GM12878 (cell line): ENCODE data around the gene SEMA3G. TPM values are rescaled to one million over a fixed set of nuclear protein-coding genes. Genes with fewer than 3 reads are reported as not detected.

Experiments
- BACH1 ChIP-seq: fragments of 450-650 bp; IDR thresholded peaks from 2 replicates; pipeline ENCODE4 v1.6.1; 2017; ENCODE audit warnings: mild to moderate bottlenecking, borderline replicate concordance
- BRCA1 ChIP-seq: IDR thresholded peaks from 2 replicates; pipeline ENCODE4 v1.6.1; 2011; ENCODE audit warnings: low read depth, low read length, improper control_type of control experiment
- CBFB ChIP-seq: IDR thresholded peaks from 2 replicates; pipeline ENCODE4 v1.6.1; 2016; ENCODE audit warnings: antibody characterized with exemption, low read depth
- ELK1 ChIP-seq: IDR thresholded peaks from 2 replicates; pipeline ENCODE4 v1.6.1; 2012; ENCODE audit warnings: low read depth, low read length, improper control_type of control experiment
- ETV6 ChIP-seq, 2 experiments: fragments of 450-650 bp in 1 of 2; IDR thresholded peaks in 1 of 2; conservative IDR thresholded peaks in 1 of 2; 2 replicates each; pipeline ENCODE4 v1.6.1; 2014; ENCODE audit warnings: antibody characterized with exemption in 1 of 2, borderline replicate concordance in 1 of 2, low read depth in 1 of 2, mild to moderate bottlenecking in 1 of 2, moderate library complexity in 1 of 2
- IRF3 ChIP-seq: fragments of 450-650 bp; IDR thresholded peaks from 2 replicates; pipeline ENCODE4 v1.6.1; 2014; ENCODE audit warnings: mild to moderate bottlenecking
- JUND ChIP-seq: IDR thresholded peaks from 2 replicates; pipeline ENCODE4 v1.6.1; 2012; ENCODE audit warnings: low read depth, mild to moderate bottlenecking, low read length, improper control_type of control experiment, moderate library complexity
- MEF2B ChIP-seq: fragments of 450-650 bp; IDR thresholded peaks from 2 replicates; pipeline ENCODE4 v1.6.1; 2018; ENCODE audit warnings: mild to moderate bottlenecking, moderate library complexity; ENCODE audit not compliant: partially characterized antibody, poor library complexity, severe bottlenecking
- MTA3 ChIP-seq: IDR thresholded peaks from 2 replicates; pipeline ENCODE4 v1.6.1; 2012; ENCODE audit warnings: low read length, inconsistent platforms, borderline replicate concordance
- PAX8 ChIP-seq: fragments of 450-650 bp; IDR thresholded peaks from 2 replicates; pipeline ENCODE4 v1.6.1; 2017; ENCODE audit warnings: mild to moderate bottlenecking, moderate library complexity
- POU2F2 ChIP-seq: IDR thresholded peaks from 3 replicates; pipeline ENCODE4 v1.6.1; 2011; ENCODE audit warnings: low read depth, mild to moderate bottlenecking, low read length, borderline replicate concordance
- RAD51 ChIP-seq: fragments of 450-650 bp; IDR thresholded peaks from 2 replicates; pipeline ENCODE4 v1.6.1; 2016; ENCODE audit warnings: moderate library complexity, mild to moderate bottlenecking, inconsistent platforms
- REST ChIP-seq: IDR thresholded peaks from 2 replicates; pipeline ENCODE4 v1.6.1; 2012; ENCODE audit warnings: mild to moderate bottlenecking, low read depth, low read length
- TCF12 ChIP-seq: IDR thresholded peaks from 2 replicates; pipeline ENCODE4 v1.6.1; 2011; ENCODE audit warnings: low read depth, mild to moderate bottlenecking, low read length
- YY1 ChIP-seq: IDR thresholded peaks from 2 replicates; pipeline ENCODE4 v1.6.1; 2011; ENCODE audit warnings: low read depth, mild to moderate bottlenecking, low read length
- ZNF274 ChIP-seq: IDR thresholded peaks from one replicate; pipeline ENCODE4 v1.8.0; 2011; ENCODE audit not compliant: insufficient read length, insufficient read depth
- polyA plus RNA-seq, 11 experiments: library from polyadenylated mRNA; depleted of rRNA in 4 of 11; unstranded in 6 of 11; stranded (reverse) in 5 of 11; fragments of >200 nt; fragmentation: Nextera tagmentation in 4 of 11; fragmentation: Illumina TruSeq in 1 of 11; extraction: Ambion mirVana in 4 of 11; extraction: Trizol in 1 of 11; gene quantifications; 1 replicate in 1 of 11; 2 replicates in 10 of 11; pipeline versions ENCODE4 v1.2.1 to v1.2.3, GENCODE V29; 2011 to 2016; ENCODE audit warnings: inconsistent platforms in 2 of 11, missing spikeins in 2 of 11, low read depth in 1 of 11
- total RNA-seq, 4 experiments: library from RNA; depleted of rRNA in 3 of 4; stranded (reverse); fragments of >200 nt in 3 of 4; fragmentation: Illumina TruSeq in 1 of 4; extraction: Trizol in 1 of 4; gene quantifications; 2 replicates each; pipeline versions ENCODE4 v1.2.1 to v1.2.3, GENCODE V29; 2013 to 2021
- TF ChIP-seq, protein P1 (sequence below): fragments of 450-650 bp; IDR thresholded peaks from 2 replicates; pipeline ENCODE4 v1.6.1; 2016; ENCODE audit warnings: mild to moderate bottlenecking, moderate library complexity, borderline replicate concordance
- TF ChIP-seq, protein P2 (sequence below): IDR thresholded peaks from 2 replicates; pipeline ENCODE4 v1.6.1; 2011; ENCODE audit warnings: borderline replicate concordance, low read depth, mild to moderate bottlenecking, moderate library complexity, low read length; ENCODE audit not compliant: insufficient read depth, poor library complexity, severe bottlenecking

SEMA3G gene
- total and polyA plus RNA-seq, 10 of the 15 experiments (the other 5 are each of a cell fraction or from before 2014, with no cell fraction given) = 0.03 to 0.04 TPM; not detected in 8

GRCh38 chr3:52451237-52452083 lies 6.6 kb upstream of the SEMA3G start (continued):
- TF ChIP-seq REST (no peak), TCF12 (no peak), ELK1 (no peak), CBFB (no peak), ETV6 (conservative IDR thresholded peaks at IDR 0.05 in 1 of 2, IDR thresholded peaks at IDR 0.05 in 1 of 2; ENCODE audit: borderline replicate concordance in 1 of 2, low read depth in 1 of 2) (no peak), POU2F2 (no peak), MTA3 (no peak), RAD51 (no peak), MEF2B (no peak), ZNF274 (no peak), IRF3 (no peak), JUND (no peak), YY1 (no peak), BACH1 (no peak), PAX8 (no peak), BRCA1 (no peak)
- TF ChIP-seq, protein P1, sequence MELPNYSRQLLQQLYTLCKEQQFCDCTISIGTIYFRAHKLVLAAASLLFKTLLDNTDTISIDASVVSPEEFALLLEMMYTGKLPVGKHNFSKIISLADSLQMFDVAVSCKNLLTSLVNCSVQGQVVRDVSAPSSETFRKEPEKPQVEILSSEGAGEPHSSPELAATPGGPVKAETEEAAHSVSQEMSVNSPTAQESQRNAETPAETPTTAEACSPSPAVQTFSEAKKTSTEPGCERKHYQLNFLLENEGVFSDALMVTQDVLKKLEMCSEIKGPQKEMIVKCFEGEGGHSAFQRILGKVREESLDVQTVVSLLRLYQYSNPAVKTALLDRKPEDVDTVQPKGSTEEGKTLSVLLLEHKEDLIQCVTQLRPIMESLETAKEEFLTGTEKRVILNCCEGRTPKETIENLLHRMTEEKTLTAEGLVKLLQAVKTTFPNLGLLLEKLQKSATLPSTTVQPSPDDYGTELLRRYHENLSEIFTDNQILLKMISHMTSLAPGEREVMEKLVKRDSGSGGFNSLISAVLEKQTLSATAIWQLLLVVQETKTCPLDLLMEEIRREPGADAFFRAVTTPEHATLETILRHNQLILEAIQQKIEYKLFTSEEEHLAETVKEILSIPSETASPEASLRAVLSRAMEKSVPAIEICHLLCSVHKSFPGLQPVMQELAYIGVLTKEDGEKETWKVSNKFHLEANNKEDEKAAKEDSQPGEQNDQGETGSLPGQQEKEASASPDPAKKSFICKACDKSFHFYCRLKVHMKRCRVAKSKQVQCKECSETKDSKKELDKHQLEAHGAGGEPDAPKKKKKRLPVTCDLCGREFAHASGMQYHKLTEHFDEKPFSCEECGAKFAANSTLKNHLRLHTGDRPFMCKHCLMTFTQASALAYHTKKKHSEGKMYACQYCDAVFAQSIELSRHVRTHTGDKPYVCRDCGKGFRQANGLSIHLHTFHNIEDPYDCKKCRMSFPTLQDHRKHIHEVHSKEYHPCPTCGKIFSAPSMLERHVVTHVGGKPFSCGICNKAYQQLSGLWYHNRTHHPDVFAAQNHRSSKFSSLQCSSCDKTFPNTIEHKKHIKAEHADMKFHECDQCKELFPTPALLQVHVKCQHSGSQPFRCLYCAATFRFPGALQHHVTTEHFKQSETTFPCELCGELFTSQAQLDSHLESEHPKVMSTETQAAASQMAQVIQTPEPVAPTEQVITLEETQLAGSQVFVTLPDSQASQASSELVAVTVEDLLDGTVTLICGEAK = no peak
- TF ChIP-seq, protein P2, sequence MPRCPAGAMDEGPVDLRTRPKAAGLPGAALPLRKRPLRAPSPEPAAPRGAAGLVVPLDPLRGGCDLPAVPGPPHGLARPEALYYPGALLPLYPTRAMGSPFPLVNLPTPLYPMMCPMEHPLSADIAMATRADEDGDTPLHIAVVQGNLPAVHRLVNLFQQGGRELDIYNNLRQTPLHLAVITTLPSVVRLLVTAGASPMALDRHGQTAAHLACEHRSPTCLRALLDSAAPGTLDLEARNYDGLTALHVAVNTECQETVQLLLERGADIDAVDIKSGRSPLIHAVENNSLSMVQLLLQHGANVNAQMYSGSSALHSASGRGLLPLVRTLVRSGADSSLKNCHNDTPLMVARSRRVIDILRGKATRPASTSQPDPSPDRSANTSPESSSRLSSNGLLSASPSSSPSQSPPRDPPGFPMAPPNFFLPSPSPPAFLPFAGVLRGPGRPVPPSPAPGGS = no peak
